Testis (tissue), 3 donors: Measurements from ENCODE around the gene TENT4B. TPM values are rescaled to one million over a fixed set of nuclear protein-coding genes. Genes with fewer than 3 reads are reported as not detected.

Experiments
- DNase-seq: peaks from one replicate; pipeline ENCODE4 v3.0.0-alpha.2; 2019
- H3K27ac ChIP-seq, 2 donors: fragments of 200-600 bp; sonication (generic); one replicate each; pipeline ENCODE4 v1.5.1; 2019
- H3K27me3 ChIP-seq: fragments of 200-600 bp; sonication (generic); one replicate; pipeline ENCODE4 v1.5.1; 2019
- H3K36me3 ChIP-seq: fragments of 200-600 bp; sonication (generic); one replicate; pipeline ENCODE4 v1.5.1; 2017; ENCODE audit warnings: low read depth; ENCODE audit errors: missing control alignments
- H3K4me1 ChIP-seq: fragments of 200-600 bp; sonication (generic); one replicate; pipeline ENCODE4 v1.5.1; 2019
- H3K4me3 ChIP-seq, 2 donors: fragments of 200-600 bp; sonication (generic); one replicate each; pipeline ENCODE4 v1.5.1; 2017 to 2019
- H3K9me3 ChIP-seq: fragments of 200-600 bp; sonication (generic); one replicate; pipeline ENCODE4 v1.5.1; 2017
- CTCF ChIP-seq, 3 experiments: fragments of 450-650 bp in 2 of 3; fragments of 200-600 bp in 1 of 3; sonication (generic) in 1 of 3; IDR thresholded peaks; one replicate each; pipeline ENCODE4 v1.5.1; 2016 to 2019; ENCODE audit warnings: antibody characterized with exemption in 3 of 3, mild to moderate bottlenecking in 2 of 3, moderate library complexity in 1 of 3
- POLR2A ChIP-seq: fragments of 450-650 bp; IDR thresholded peaks from one replicate; pipeline ENCODE4 v1.6.1; 2017; ENCODE audit warnings: antibody characterized with exemption, mild to moderate bottlenecking, moderate library complexity
- WGBS, 2 donors: methylation state at CpG; one replicate each; pipeline ENCODE4 v1.1.5; 2018; 5-methylcytosine and 5-hydroxymethylcytosine counted together
- intact Hi-C: fragments of 100-400 bp; cut with DNase I; formaldehyde crosslinking; loops from one replicate; pipeline ENCODE4 v1.15.1; 2023; ENCODE audit warnings: low total_unique reads
- polyA plus RNA-seq: library from polyadenylated mRNA; stranded (reverse); fragments of 350-450 nt; fragmentation: Illumina TruSeq; extraction: RNeasy Lipid Tissue Mini Kit (QIAGEN cat#74804); gene quantifications from one replicate; pipeline ENCODE4 v1.2.3, GENCODE V29; 2014; ENCODE audit warnings: low read depth, low replicate concordance; ENCODE audit not compliant: insufficient read depth
- total RNA-seq, 2 donors: library from RNA; depleted of rRNA; stranded (reverse); fragments of >200 nt; gene quantifications; one replicate each; pipeline ENCODE4 v1.2.3, GENCODE V29; 2016

The TENT4B gene
- total and polyA plus RNA-seq, 3 donors from 2014 or later = 27.5 to 56.6 (median 37.6) TPM

GRCh38 chr16:50268352-50268751 is 115.2 kb downstream of the TENT4B start:
- no peak overlapping the region for H3K4me3 ChIP-seq
- peaks cover 5% of the 10 kb centered on the region for H3K4me1 ChIP-seq
- H3K27ac ChIP-seq = no peak overlapping the region
- H3K9me3 ChIP-seq = no peaks in the 10 kb centered on the region
- H3K27me3 ChIP-seq = no peaks in the 10 kb centered on the region
- intact Hi-C loops = no loop called here
- WGBS, 2 donors = 68 to 80% methylated on average over 5 of the region's 5 CpGs
- DNase-seq = no peak
- no peaks in the 10 kb centered on the region for H3K36me3 ChIP-seq
- TF ChIP-seq POLR2A (no peak), CTCF (IDR thresholded peaks at IDR 0.05) (no peak)

- no peaks in the 10 kb centered on the region for H3K36me3 ChIP-seq
- no peak overlapping the region for H3K27ac ChIP-seq
- H3K4me1 ChIP-seq = peaks cover 5% of the 10 kb centered on the region
- intact Hi-C loops = no loop called here
- DNase-seq = no peak
- H3K4me3 ChIP-seq = no peak overlapping the region
- no peaks in the 10 kb centered on the region for H3K9me3 ChIP-seq
- H3K27me3 ChIP-seq = no peaks in the 10 kb centered on the region
- no peak for TF ChIP-seq POLR2A
- no peak for TF ChIP-seq CTCF (IDR thresholded peaks at IDR 0.05)
- 96 to 99% methylated on average over 8 to 13 of the region's 13 CpGs for WGBS, 2 donors
These were observed 116.1 kb downstream of the TENT4B start for GRCh38 chr16:50269061-50269705.

- Histone ChIP-seq H3K27ac (no peak overlapping the region), H3K36me3 (no peaks in the 10 kb centered on the region), H3K4me1 (peaks cover 5% of the 10 kb centered on the region), H3K4me3 (no peak overlapping the region), H3K9me3 (no peaks in the 10 kb centered on the region), H3K27me3 (no peaks in the 10 kb centered on the region)
- TF ChIP-seq CTCF (IDR thresholded peaks at IDR 0.05) = no peak
- no peak for TF ChIP-seq POLR2A
- intact Hi-C loops = no loop called here
- DNase-seq = no peak
- 89 to 93% methylated on average over 8 to 12 of the region's 12 CpGs for WGBS, 2 donors
These were observed 116.8 kb downstream of the TENT4B start for GRCh38 chr16:50269769-50270509.

GRCh38 chr16:50270510-50271147 is 117.5 kb downstream of the TENT4B start:
- DNase-seq = no peak
- H3K27me3 ChIP-seq = no peaks in the 10 kb centered on the region
- no peaks in the 10 kb centered on the region for H3K9me3 ChIP-seq
- intact Hi-C loops = no loop called here
- H3K27ac ChIP-seq = no peak overlapping the region
- H3K4me1 ChIP-seq = peaks cover 5% of the 10 kb centered on the region
- H3K36me3 ChIP-seq = no peaks in the 10 kb centered on the region
- WGBS, 2 donors = 96 to 97% methylated on average over 13 of the region's 13 CpGs
- TF ChIP-seq POLR2A = no peak
- H3K4me3 ChIP-seq = no peak overlapping the region
